ENCODE measurements around the gene SRC. TPM values are rescaled to one million over a fixed set of nuclear protein-coding genes. Genes with fewer than 3 reads are reported as not detected.
A peak's percentile ranks its signal among the peaks of the same experiment; 100 is the strongest.

Gene SRC
- total and polyA plus RNA-seq, 2 experiments from 2014 or later: 8.0 to 25.9 TPM

DNA sequence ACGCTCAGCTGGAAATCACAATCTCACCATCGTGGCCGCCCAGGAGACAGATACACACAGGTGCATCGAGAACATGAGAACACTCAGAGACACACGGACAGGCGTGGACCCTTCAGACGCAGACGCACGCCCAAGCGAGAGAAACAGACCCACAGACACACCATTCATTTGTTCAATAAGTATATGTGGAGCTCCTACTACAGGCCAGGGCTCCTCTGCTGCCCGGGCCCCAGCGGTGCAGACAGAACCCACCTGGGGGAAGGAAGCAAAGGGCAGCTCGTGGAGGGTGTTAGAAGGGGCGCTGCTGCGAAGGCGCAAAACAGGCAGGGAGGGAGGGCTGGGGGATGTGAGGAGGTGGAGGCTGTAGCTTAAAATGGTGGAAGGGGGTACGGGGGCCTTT lies 39.2 kb downstream of the SRC start:
- TF ChIP-seq, protein P1, sequence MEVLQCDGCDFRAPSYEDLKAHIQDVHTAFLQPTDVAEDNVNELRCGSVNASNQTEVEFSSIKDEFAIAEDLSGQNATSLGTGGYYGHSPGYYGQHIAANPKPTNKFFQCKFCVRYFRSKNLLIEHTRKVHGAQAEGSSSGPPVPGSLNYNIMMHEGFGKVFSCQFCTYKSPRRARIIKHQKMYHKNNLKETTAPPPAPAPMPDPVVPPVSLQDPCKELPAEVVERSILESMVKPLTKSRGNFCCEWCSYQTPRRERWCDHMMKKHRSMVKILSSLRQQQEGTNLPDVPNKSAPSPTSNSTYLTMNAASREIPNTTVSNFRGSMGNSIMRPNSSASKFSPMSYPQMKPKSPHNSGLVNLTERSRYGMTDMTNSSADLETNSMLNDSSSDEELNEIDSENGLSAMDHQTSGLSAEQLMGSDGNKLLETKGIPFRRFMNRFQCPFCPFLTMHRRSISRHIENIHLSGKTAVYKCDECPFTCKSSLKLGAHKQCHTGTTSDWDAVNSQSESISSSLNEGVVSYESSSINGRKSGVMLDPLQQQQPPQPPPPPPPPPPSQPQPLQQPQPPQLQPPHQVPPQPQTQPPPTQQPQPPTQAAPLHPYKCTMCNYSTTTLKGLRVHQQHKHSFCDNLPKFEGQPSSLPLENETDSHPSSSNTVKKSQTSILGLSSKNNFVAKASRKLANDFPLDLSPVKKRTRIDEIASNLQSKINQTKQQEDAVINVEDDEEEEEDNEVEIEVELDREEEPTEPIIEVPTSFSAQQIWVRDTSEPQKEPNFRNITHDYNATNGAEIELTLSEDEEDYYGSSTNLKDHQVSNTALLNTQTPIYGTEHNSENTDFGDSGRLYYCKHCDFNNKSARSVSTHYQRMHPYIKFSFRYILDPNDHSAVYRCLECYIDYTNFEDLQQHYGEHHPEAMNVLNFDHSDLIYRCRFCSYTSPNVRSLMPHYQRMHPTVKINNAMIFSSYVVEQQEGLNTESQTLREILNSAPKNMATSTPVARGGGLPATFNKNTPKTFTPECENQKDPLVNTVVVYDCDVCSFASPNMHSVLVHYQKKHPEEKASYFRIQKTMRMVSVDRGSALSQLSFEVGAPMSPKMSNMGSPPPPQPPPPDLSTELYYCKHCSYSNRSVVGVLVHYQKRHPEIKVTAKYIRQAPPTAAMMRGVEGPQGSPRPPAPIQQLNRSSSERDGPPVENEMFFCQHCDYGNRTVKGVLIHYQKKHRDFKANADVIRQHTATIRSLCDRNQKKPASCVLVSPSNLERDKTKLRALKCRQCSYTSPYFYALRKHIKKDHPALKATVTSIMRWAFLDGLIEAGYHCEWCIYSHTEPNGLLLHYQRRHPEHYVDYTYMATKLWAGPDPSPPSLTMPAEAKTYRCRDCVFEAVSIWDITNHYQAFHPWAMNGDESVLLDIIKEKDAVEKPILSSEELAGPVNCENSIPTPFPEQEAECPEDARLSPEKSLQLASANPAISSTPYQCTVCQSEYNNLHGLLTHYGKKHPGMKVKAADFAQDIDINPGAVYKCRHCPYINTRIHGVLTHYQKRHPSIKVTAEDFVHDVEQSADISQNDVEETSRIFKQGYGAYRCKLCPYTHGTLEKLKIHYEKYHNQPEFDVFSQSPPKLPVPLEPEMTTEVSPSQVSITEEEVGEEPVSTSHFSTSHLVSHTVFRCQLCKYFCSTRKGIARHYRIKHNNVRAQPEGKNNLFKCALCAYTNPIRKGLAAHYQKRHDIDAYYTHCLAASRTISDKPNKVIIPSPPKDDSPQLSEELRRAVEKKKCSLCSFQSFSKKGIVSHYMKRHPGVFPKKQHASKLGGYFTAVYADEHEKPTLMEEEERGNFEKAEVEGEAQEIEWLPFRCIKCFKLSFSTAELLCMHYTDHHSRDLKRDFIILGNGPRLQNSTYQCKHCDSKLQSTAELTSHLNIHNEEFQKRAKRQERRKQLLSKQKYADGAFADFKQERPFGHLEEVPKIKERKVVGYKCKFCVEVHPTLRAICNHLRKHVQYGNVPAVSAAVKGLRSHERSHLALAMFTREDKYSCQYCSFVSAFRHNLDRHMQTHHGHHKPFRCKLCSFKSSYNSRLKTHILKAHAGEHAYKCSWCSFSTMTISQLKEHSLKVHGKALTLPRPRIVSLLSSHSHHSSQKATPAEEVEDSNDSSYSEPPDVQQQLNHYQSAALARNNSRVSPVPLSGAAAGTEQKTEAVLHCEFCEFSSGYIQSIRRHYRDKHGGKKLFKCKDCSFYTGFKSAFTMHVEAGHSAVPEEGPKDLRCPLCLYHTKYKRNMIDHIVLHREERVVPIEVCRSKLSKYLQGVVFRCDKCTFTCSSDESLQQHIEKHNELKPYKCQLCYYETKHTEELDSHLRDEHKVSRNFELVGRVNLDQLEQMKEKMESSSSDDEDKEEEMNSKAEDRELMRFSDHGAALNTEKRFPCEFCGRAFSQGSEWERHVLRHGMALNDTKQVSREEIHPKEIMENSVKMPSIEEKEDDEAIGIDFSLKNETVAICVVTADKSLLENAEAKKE (CRISPR knock-in tag; IDR thresholded peaks at IDR 0.05): no peak
- TF ChIP-seq, protein P2, sequence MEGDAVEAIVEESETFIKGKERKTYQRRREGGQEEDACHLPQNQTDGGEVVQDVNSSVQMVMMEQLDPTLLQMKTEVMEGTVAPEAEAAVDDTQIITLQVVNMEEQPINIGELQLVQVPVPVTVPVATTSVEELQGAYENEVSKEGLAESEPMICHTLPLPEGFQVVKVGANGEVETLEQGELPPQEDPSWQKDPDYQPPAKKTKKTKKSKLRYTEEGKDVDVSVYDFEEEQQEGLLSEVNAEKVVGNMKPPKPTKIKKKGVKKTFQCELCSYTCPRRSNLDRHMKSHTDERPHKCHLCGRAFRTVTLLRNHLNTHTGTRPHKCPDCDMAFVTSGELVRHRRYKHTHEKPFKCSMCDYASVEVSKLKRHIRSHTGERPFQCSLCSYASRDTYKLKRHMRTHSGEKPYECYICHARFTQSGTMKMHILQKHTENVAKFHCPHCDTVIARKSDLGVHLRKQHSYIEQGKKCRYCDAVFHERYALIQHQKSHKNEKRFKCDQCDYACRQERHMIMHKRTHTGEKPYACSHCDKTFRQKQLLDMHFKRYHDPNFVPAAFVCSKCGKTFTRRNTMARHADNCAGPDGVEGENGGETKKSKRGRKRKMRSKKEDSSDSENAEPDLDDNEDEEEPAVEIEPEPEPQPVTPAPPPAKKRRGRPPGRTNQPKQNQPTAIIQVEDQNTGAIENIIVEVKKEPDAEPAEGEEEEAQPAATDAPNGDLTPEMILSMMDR (conservative IDR thresholded peaks at IDR 0.05; ENCODE audit: low read depth in 2 of 2): no peak
- TF ChIP-seq ZNF114 (CRISPR knock-in tag; IDR thresholded peaks at IDR 0.05) (no peak), NANOG (IDR thresholded peaks at IDR 0.05; ENCODE audit: borderline replicate concordance) (no peak), CREB1 (CRISPR knock-in tag; IDR thresholded peaks at IDR 0.05; ENCODE audit: low read depth) (no peak), ZNF331 (CRISPR knock-in tag; IDR thresholded peaks at IDR 0.05; ENCODE audit: low read depth) (no peak), JUNB (IDR thresholded peaks at IDR 0.05; ENCODE audit: unreplicated experiment) (no peak), STAT1 (IDR thresholded peaks at IDR 0.05; ENCODE audit: unreplicated experiment) (no peak), EZH2 (IDR thresholded peaks at IDR 0.05; ENCODE audit: low read depth, unreplicated experiment) (no peak), EZH2phosphoT487 (IDR thresholded peaks at IDR 0.05; ENCODE audit: unreplicated experiment) (no peak), POLR2AphosphoS5 (IDR thresholded peaks at IDR 0.05; ENCODE audit: low read depth) (no peak)
- TF ChIP-seq, protein P3, sequence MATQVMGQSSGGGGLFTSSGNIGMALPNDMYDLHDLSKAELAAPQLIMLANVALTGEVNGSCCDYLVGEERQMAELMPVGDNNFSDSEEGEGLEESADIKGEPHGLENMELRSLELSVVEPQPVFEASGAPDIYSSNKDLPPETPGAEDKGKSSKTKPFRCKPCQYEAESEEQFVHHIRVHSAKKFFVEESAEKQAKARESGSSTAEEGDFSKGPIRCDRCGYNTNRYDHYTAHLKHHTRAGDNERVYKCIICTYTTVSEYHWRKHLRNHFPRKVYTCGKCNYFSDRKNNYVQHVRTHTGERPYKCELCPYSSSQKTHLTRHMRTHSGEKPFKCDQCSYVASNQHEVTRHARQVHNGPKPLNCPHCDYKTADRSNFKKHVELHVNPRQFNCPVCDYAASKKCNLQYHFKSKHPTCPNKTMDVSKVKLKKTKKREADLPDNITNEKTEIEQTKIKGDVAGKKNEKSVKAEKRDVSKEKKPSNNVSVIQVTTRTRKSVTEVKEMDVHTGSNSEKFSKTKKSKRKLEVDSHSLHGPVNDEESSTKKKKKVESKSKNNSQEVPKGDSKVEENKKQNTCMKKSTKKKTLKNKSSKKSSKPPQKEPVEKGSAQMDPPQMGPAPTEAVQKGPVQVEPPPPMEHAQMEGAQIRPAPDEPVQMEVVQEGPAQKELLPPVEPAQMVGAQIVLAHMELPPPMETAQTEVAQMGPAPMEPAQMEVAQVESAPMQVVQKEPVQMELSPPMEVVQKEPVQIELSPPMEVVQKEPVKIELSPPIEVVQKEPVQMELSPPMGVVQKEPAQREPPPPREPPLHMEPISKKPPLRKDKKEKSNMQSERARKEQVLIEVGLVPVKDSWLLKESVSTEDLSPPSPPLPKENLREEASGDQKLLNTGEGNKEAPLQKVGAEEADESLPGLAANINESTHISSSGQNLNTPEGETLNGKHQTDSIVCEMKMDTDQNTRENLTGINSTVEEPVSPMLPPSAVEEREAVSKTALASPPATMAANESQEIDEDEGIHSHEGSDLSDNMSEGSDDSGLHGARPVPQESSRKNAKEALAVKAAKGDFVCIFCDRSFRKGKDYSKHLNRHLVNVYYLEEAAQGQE (IDR thresholded peaks at IDR 0.05; ENCODE audit: unreplicated experiment): no peak
- TF ChIP-seq, protein P4, sequence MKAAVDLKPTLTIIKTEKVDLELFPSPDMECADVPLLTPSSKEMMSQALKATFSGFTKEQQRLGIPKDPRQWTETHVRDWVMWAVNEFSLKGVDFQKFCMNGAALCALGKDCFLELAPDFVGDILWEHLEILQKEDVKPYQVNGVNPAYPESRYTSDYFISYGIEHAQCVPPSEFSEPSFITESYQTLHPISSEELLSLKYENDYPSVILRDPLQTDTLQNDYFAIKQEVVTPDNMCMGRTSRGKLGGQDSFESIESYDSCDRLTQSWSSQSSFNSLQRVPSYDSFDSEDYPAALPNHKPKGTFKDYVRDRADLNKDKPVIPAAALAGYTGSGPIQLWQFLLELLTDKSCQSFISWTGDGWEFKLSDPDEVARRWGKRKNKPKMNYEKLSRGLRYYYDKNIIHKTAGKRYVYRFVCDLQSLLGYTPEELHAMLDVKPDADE (IDR thresholded peaks at IDR 0.05): no peak
- ATAC-seq: no peak
- no peak for DNase-seq (ENCODE audit: low spot score)
- Histone ChIP-seq H3K9me2 (ENCODE audit: insufficient read depth) (no peaks in the 10 kb centered on the region), H3K36me3 (ENCODE audit: insufficient read depth) (no peaks in the 10 kb centered on the region), H2AFZ (no peak overlapping the region), H3K4me3 (no peak overlapping the region), H3K79me2 (replicated peaks; ENCODE audit: insufficient read depth) (0 out of 2 replicates have a peak, but pooled peaks cover 3% of the 10 kb centered on the region), H3K27me3 (ENCODE audit: insufficient read depth) (no peaks in the 10 kb centered on the region), H3F3A (replicated peaks; ENCODE audit: low read depth) (0 out of 2 replicates have a peak, but pooled peaks cover 5% of the 10 kb centered on the region), H3K27ac (ENCODE audit: low read depth) (no peak overlapping the region), H3K4me1 (ENCODE audit: insufficient read depth) (no peaks in the 10 kb centered on the region), H4K20me1 (replicated peaks; ENCODE audit: insufficient read depth) (no peaks in the 10 kb centered on the region), H3K4me2 (no peak overlapping the region; the same call in 1 of the 2 replicates)
- Mint-ChIP-seq H3K27ac (peak overlapping the region; percentile 63; the same call in 1 of the 2 replicates), H3K4me3 (peak overlapping the region; percentile 66; the same call in 2 of the 3 replicates), H3K9me3 (no peaks in the 10 kb centered on the region), H3K4me1 (peaks cover 4% of the 10 kb centered on the region), H3K36me3 (ENCODE audit: low read depth) (peaks cover 20% of the 10 kb centered on the region), H3K27me3 (ENCODE audit: insufficient read depth, low read depth, poor library complexity) (peaks cover 17% of the 10 kb centered on the region)
